Sigmoid colon (tissue), 7 donors: Measurements from ENCODE around the gene AP2S1. TPM values are rescaled to one million over a fixed set of nuclear protein-coding genes. Genes with fewer than 3 reads are reported as not detected.

Experiments used
- DNase-seq: peaks from one replicate; pipeline ENCODE4 v3.0.0-alpha.2; 2019
- H3K27ac ChIP-seq, 4 donors: fragments of 200-600 bp; sonication (generic); one replicate each; pipeline ENCODE4 v1.5.1; 2016 to 2019; ENCODE audit warnings: mild to moderate bottlenecking in 1 of 4
- H3K27me3 ChIP-seq, 3 donors: fragments of 200-600 bp; sonication (generic); one replicate each; pipeline ENCODE4 v1.5.1; 2019; ENCODE audit warnings: mild to moderate bottlenecking in 1 of 3
- H3K36me3 ChIP-seq, 4 donors: fragments of 200-600 bp; sonication (generic); one replicate each; pipeline ENCODE4 v1.5.1; 2016 to 2019
- H3K4me1 ChIP-seq, 4 donors: fragments of 200-600 bp; sonication (generic); one replicate each; pipeline ENCODE4 v1.5.1; 2017 to 2019
- H3K4me3 ChIP-seq, 4 donors: fragments of 200-600 bp; sonication (generic); one replicate each; pipeline ENCODE4 v1.5.1; 2017 to 2019; ENCODE audit warnings: mild to moderate bottlenecking in 2 of 4, moderate library complexity in 1 of 4
- H3K9me3 ChIP-seq, 4 donors: fragments of 200-600 bp in 3 of 4; sonication (generic) in 3 of 4; one replicate each; pipeline versions ENCODE4 v1.5.1 to v1.6.1; 2013 to 2019
- EP300 ChIP-seq, 4 donors: sonication (generic); formaldehyde crosslinking; IDR thresholded peaks; one replicate each; pipeline ENCODE4 v1.6.1; 2017; ENCODE audit warnings: antibody characterized with exemption in 4 of 4
- POLR2A ChIP-seq, 2 donors: fragments of 450-650 bp; IDR thresholded peaks; one replicate each; pipeline ENCODE4 v1.6.1; 2016; ENCODE audit warnings: antibody characterized with exemption in 2 of 2, mild to moderate bottlenecking in 2 of 2, moderate library complexity in 2 of 2
- POLR2AphosphoS5 ChIP-seq, 4 donors: sonication (generic); formaldehyde crosslinking; IDR thresholded peaks; one replicate each; pipeline ENCODE4 v1.6.1; 2017; ENCODE audit warnings: antibody characterized with exemption in 4 of 4
- WGBS, 2 donors: extraction: QIAGEN DNeasy Blood & Tissue Kit; methylation state at CpG; one replicate each; pipeline ENCODE4 v1.1.7; 2013; 5-methylcytosine and 5-hydroxymethylcytosine counted together
- intact Hi-C: fragments of 100-400 bp; cut with DNase I; formaldehyde crosslinking; loops from one replicate; pipeline ENCODE4 v1.15.1; 2023
- polyA plus RNA-seq, 3 donors: library from polyadenylated mRNA; stranded (reverse); fragments of 200-250 nt; gene quantifications; one replicate each; pipeline ENCODE4 v1.2.3, GENCODE V29; 2013
- total RNA-seq, 4 donors: library from RNA; depleted of rRNA; stranded (reverse); fragments of >200 nt; gene quantifications; one replicate each; pipeline ENCODE4 v1.1.0, GENCODE V29; 2016
- TF ChIP-seq, protein P1 (sequence below), 4 experiments: fragments of 450-650 bp in 3 of 4; fragments of 200-600 bp in 1 of 4; IDR thresholded peaks; one replicate each; pipeline ENCODE4 v1.5.1; 2016 to 2019; ENCODE audit warnings: antibody characterized with exemption in 4 of 4, mild to moderate bottlenecking in 3 of 4, moderate library complexity in 2 of 4
- donor health status: healthy with polysubstance abuse.
- donor health status: Bipolar disorder and iron deficiency.
- donor health status: healthy.

The AP2S1 gene
- total and polyA plus RNA-seq, 7 donors = 52.4 to 167 (median 84.3) TPM

DNA sequence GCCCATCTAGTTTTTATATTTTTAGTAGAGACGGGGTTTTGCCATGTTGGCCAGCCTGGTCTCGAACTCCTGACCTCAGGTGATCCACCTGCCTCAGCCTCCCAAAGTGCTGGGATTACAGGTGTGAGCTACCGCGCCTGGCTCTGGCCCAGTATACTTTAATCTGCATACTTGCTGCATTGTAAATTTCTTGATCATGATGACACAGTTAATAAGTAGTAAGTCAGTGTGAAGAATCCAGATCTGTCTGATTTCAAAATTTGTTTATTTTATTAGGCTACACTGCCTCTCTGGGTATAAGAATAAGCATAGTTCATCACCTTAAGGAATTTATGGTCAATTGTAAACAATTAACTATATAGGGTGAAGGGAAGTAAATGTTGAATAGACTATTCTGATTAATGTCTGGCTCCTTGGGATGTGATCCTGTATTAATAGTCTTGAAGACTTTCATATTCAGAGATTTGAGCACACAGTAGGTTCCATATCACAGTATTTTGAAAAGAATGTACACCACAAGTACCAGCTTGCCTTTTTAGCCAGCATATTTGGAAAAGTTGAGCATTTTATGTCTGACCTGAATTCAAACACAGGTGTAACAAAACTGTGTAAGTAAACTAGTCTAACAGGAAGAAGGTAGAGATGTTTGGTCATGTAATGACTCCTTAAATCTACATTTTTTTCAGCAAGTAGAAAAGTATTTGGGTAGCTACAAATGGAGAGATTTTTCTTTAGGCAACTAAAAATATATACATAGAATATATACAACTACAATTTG is 17.6 kb upstream of the AP2S1 start:
- WGBS, 2 donors = 84 to 92% methylated on average over 4 of the region's 4 CpGs
- intact Hi-C loops = no loop called here
- no peak overlapping the region for H3K27ac ChIP-seq
- H3K27me3 ChIP-seq = no peaks in the 10 kb centered on the region
- no peaks in the 10 kb centered on the region for H3K36me3 ChIP-seq
- TF ChIP-seq POLR2AphosphoS5 (IDR thresholded peaks at IDR 0.05) = no peak
- no peak for TF ChIP-seq POLR2A (IDR thresholded peaks at IDR 0.05)
- TF ChIP-seq EP300 (IDR thresholded peaks at IDR 0.05) = no peak
- TF ChIP-seq, protein P1, sequence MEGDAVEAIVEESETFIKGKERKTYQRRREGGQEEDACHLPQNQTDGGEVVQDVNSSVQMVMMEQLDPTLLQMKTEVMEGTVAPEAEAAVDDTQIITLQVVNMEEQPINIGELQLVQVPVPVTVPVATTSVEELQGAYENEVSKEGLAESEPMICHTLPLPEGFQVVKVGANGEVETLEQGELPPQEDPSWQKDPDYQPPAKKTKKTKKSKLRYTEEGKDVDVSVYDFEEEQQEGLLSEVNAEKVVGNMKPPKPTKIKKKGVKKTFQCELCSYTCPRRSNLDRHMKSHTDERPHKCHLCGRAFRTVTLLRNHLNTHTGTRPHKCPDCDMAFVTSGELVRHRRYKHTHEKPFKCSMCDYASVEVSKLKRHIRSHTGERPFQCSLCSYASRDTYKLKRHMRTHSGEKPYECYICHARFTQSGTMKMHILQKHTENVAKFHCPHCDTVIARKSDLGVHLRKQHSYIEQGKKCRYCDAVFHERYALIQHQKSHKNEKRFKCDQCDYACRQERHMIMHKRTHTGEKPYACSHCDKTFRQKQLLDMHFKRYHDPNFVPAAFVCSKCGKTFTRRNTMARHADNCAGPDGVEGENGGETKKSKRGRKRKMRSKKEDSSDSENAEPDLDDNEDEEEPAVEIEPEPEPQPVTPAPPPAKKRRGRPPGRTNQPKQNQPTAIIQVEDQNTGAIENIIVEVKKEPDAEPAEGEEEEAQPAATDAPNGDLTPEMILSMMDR (IDR thresholded peaks at IDR 0.05) = no peak
- DNase-seq = no peak
- no peak overlapping the region for H3K4me3 ChIP-seq
- peaks cover 0 to 56% (median 42%) of the 10 kb centered on the region in 4 donors for H3K4me1 ChIP-seq
- H3K9me3 ChIP-seq = no peaks in the 10 kb centered on the region

DNA sequence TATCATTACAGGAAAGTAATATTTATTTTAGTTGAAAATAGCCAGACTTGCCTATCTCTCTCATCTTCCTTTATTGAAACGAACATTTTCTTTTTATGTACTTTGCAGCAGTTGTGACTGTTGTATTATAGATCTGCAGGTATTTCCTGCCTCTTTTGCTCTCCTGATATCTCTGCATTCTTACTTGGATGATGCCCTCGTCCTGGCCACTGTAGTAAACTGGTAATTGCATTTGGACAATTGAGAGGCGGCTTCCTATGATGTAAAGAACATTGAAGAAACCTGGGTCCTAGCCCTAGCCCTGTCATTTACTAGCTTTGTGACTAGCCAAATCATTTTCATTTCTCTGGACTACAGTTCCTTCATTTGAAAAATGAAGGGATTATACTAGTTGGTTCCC is 16.5 kb upstream of the AP2S1 start:
- 24 to 43% methylated on average over 3 of the region's 3 CpGs for WGBS, 2 donors
- intact Hi-C loops = no loop called here
- no peaks in the 10 kb centered on the region for H3K27me3 ChIP-seq
- no peak overlapping the region for H3K27ac ChIP-seq
- no peak for DNase-seq
- no peaks in the 10 kb centered on the region for H3K9me3 ChIP-seq
- peaks cover 0 to 67% (median 52%) of the 10 kb centered on the region in 4 donors for H3K4me1 ChIP-seq
- TF ChIP-seq EP300 (IDR thresholded peaks at IDR 0.05) (no peak), POLR2AphosphoS5 (IDR thresholded peaks at IDR 0.05) (no peak), POLR2A (IDR thresholded peaks at IDR 0.05) (no peak)
- TF ChIP-seq, protein P1 (IDR thresholded peaks at IDR 0.05) = no peak
- H3K36me3 ChIP-seq = no peaks in the 10 kb centered on the region
- no peak overlapping the region for H3K4me3 ChIP-seq

DNA sequence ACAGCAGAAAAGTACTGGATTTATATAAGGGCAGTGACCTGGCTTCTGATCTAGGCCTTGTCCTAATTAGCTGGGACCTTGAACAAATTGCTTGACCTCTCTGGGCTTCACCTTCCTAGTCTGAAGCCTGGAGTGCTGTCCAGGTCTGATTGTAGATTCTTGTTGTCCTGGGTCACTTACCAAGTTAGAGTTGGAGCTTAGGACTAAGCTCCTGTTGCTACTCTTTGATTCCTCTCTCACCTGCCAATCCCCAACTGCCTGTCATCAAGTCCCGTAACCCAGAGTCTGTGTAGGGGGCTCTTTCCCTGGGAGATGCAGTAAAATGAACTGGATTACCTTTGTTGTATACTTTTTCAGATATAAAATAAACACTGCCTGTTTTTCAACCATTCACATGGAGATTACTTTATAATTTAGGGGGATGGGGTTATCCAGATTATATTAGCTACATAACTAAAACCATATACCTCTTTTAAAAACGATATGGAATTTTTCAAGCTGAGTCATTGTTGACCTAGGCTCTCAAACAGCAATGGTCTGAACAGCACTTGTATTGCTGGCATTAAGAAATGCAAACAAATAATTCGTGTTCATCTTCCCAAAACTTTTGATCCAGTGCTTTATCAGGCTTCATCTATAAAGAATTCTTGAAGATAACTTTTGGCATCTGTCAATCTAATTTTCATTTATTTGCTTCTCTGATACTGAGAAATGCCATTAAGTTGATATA is 15.9 kb upstream of the AP2S1 start:
- no peak for DNase-seq
- H3K27ac ChIP-seq = no peak overlapping the region
- H3K9me3 ChIP-seq = no peaks in the 10 kb centered on the region
- WGBS, 2 donors = 15 to 39% methylated on average over 3 of the region's 3 CpGs
- no peaks in the 10 kb centered on the region for H3K27me3 ChIP-seq
- H3K4me3 ChIP-seq = no peak overlapping the region
- intact Hi-C loops = no loop called here
- no peak for TF ChIP-seq POLR2A (IDR thresholded peaks at IDR 0.05)
- no peak for TF ChIP-seq POLR2AphosphoS5 (IDR thresholded peaks at IDR 0.05)
- TF ChIP-seq EP300 (IDR thresholded peaks at IDR 0.05) = no peak
- TF ChIP-seq, protein P1 (IDR thresholded peaks at IDR 0.05) = no peak
- H3K4me1 ChIP-seq = peaks cover 0 to 72% (median 58%) of the 10 kb centered on the region in 4 donors
- no peaks in the 10 kb centered on the region for H3K36me3 ChIP-seq

DNA sequence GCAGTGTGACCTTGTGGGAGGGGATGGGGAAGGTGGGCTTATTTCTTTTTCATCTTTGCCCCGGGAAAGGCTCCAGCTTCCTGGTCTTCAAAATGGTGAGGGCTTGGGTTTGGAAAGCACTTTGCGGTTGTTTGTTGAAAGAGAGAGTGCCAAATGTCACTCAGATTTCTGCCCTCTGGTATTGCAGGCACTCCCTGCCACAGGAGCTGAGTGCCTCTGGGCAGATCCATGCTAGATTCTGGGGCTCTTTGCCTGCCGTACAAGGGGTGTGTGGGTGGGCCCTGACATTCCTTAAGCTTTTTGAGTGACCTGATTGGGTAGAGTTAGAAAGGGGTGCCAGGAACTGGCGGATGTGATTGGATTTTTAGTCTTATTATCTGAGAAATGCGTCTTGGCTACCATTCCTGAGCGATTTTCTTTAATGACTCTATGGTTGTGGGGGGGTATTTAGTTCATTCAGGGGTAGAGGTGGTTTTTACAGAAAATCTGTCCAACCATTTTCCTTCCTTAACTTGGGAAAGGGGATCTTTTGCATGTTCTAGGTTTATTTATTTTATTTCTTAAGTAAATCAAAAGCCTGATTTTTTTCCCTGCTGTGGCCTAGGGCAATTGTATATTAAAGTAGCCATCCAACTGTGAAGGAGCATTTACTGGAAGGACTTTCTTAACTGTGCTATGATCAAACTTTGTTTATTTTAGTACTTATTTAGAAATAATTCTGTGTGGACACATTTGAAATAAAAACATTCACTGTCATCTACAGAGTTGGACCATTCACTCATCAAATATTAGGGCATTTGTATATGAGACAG is 13.4 kb upstream of the AP2S1 start:
- H3K4me1 ChIP-seq = peaks cover 0 to 77% (median 66%) of the 10 kb centered on the region in 4 donors
- intact Hi-C loops = loop anchor here (5.0 kb wide), 2 partner anchors 48 to 248 kb away; partner anchors contain the start of gene ZC3H4
- TF ChIP-seq, protein P1 (IDR thresholded peaks at IDR 0.05) = no peak
- peak overlapping the region in 3 of 4 donors; percentile 2 to 9 (median 7) for H3K4me3 ChIP-seq
- no peaks in the 10 kb centered on the region for H3K27me3 ChIP-seq
- no peaks in the 10 kb centered on the region for H3K9me3 ChIP-seq
- no peaks in the 10 kb centered on the region for H3K36me3 ChIP-seq
- DNase-seq = peak; percentile 60
- 18 to 51% methylated on average over 6 of the region's 6 CpGs for WGBS, 2 donors
- peak overlapping the region; percentile 95 to 99 (median 97) for H3K27ac ChIP-seq
